ENCODE measurements around the gene FGFR2.

GRCh38 chr10:121440461-121440860 lies 157.8 kb downstream of the FGFR2 start:
- TF ChIP-seq CTCF (IDR thresholded peaks at IDR 0.05; ENCODE audit: low read depth, low read length, poor library complexity, severe bottlenecking) (no peak), EZH2phosphoT487 (IDR thresholded peaks at IDR 0.05; ENCODE audit: borderline replicate concordance, low read length) (no peak)
